HFFc6 (cell line): ENCODE measurements around the gene NFATC2IP. TPM values are rescaled to one million over a fixed set of nuclear protein-coding genes. Genes with fewer than 3 reads are reported as not detected.
"Not testable (repeated sequence)": the region's sequence is repeated elsewhere in the genome, so short reads cannot be mapped to it uniquely, and the experiment has no call there.

Source experiments
- DNase-seq: peaks from one replicate; pipeline ENCODE4 v3.0.0-alpha.2; 2018
- H3K27ac Mint-ChIP-seq: 2 replicates; pipeline ENCODE4 v1.8.0; 2020; ENCODE audit warnings: mild to moderate bottlenecking, mixed read lengths
- H3K27me3 Mint-ChIP-seq: 2 replicates; pipeline ENCODE4 v1.8.0; 2021; ENCODE audit warnings: mild to moderate bottlenecking, moderate library complexity, mixed read lengths; ENCODE audit not compliant: insufficient read depth
- H3K36me3 Mint-ChIP-seq: 2 replicates; pipeline ENCODE4 v1.8.0; 2021; ENCODE audit warnings: low read depth, mixed read lengths
- H3K4me1 Mint-ChIP-seq: 2 replicates; pipeline ENCODE4 v1.8.0; 2020; ENCODE audit warnings: low read depth, mixed read lengths
- H3K4me3 Mint-ChIP-seq: 2 replicates; pipeline ENCODE4 v1.8.0; 2020; ENCODE audit warnings: mild to moderate bottlenecking, moderate library complexity, mixed read lengths
- H3K9me3 Mint-ChIP-seq: 2 replicates; pipeline ENCODE4 v1.8.0; 2020; ENCODE audit warnings: mild to moderate bottlenecking, mixed read lengths
- total RNA-seq, 6 experiments: library from RNA; stranded (reverse); fragmentation: NEBNext Ultra II Directional; extraction: Animal tissue kit (Norgen Biotek cat#: 25700); gene quantifications; 2 replicates in 1 of 6; 3 replicates in 5 of 6; pipeline ENCODE4 v1.2.3, GENCODE V29; 2021
- TF ChIP-seq, protein P1 (sequence below): fragments of 200-600 bp; sonication (generic); IDR thresholded peaks from 2 replicates; pipeline ENCODE4 v1.5.0; 2021; ENCODE audit warnings: antibody characterized with exemption, mild to moderate bottlenecking

The NFATC2IP gene
- total RNA-seq, 6 experiments from 2014 or later = 18.1 to 21.9 (median 19.9) TPM

DNA sequence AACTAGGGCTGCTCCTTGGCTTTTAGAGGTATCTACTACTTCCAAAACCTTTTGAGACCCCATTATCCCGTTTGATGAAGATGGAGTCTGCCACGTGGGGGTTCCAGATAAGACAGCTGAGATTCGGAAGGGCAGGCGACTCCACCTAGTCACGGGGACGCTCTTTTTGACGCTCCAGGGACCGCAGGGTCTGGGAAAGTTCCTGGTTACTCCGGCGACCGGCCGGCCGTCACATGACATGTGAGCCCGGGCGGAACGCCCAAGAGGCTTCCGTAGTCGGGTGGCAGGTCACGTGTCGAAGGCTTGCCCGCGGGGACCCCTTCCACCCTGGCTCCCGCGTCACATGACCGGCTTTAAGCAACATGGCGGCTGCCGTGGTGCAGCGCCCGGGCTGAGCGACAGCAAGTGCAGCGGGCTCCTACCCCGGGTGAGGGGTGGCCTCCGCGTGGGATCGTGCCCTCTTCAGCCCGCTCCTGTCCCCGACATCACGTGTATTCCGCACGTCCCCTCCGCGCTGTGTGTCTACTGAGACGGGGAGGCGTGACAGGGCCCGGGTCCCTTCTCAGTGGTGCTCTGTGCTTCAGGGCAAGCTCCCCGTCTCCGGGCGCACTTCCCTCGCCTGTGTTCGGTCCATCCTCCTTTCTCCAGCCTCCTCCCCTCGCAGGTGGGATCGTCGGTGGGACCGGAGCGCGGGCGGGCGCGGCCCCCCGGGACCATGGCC is 23.9 kb downstream of the NFATC2IP start, which contains the start of gene SPNS1:
Gene SPNS1 (plus strand): TSS at position 342 of the 721 bp plus-strand sequence. CDS start 374 bp downstream, at position 716.
- H3K9me3 Mint-ChIP-seq = no peaks in the 10 kb centered on the region
- H3K4me1 Mint-ChIP-seq = peaks cover 26% of the 10 kb centered on the region
- DNase-seq = peak; percentile 97
- TF ChIP-seq, protein P1, sequence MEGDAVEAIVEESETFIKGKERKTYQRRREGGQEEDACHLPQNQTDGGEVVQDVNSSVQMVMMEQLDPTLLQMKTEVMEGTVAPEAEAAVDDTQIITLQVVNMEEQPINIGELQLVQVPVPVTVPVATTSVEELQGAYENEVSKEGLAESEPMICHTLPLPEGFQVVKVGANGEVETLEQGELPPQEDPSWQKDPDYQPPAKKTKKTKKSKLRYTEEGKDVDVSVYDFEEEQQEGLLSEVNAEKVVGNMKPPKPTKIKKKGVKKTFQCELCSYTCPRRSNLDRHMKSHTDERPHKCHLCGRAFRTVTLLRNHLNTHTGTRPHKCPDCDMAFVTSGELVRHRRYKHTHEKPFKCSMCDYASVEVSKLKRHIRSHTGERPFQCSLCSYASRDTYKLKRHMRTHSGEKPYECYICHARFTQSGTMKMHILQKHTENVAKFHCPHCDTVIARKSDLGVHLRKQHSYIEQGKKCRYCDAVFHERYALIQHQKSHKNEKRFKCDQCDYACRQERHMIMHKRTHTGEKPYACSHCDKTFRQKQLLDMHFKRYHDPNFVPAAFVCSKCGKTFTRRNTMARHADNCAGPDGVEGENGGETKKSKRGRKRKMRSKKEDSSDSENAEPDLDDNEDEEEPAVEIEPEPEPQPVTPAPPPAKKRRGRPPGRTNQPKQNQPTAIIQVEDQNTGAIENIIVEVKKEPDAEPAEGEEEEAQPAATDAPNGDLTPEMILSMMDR = no peak
- H3K4me3 Mint-ChIP-seq = peak within 1 kb of the TSS; percentile 99
- H3K27me3 Mint-ChIP-seq = no peaks in the 10 kb centered on the region; the same call in 1 of the 2 replicates
- peak within 1 kb of the TSS; percentile 100 for H3K27ac Mint-ChIP-seq
- peaks cover 8% of the 10 kb centered on the region; the same call in 1 of the 2 replicates for H3K36me3 Mint-ChIP-seq

DNA sequence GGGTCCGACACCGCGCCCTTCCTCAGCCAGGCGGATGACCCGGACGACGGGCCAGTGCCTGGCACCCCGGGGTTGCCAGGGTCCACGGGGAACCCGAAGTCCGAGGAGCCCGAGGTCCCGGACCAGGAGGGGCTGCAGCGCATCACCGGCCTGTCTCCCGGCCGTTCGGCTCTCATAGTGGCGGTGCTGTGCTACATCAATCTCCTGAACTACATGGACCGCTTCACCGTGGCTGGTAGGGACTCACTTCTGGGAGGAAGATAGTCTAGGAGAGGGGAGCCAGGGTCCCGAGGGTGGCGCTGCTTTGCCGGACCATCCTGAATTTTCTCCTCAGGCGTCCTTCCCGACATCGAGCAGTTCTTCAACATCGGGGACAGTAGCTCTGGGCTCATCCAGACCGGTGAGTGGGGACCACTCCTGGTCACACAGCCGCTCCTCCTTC is 24.4 kb downstream of the NFATC2IP start:
- H3K36me3 Mint-ChIP-seq = peaks cover 8% of the 10 kb centered on the region; the same call in 1 of the 2 replicates
- no peaks in the 10 kb centered on the region for H3K9me3 Mint-ChIP-seq
- peak overlapping the region; percentile 100 for H3K27ac Mint-ChIP-seq
- H3K4me1 Mint-ChIP-seq = peaks cover 26% of the 10 kb centered on the region
- no peaks in the 10 kb centered on the region; the same call in 1 of the 2 replicates for H3K27me3 Mint-ChIP-seq
- TF ChIP-seq, protein P1 = no peak; the same call in 1 of the 2 replicates
- H3K4me3 Mint-ChIP-seq = peak overlapping the region; percentile 99
- no peak for DNase-seq

DNA sequence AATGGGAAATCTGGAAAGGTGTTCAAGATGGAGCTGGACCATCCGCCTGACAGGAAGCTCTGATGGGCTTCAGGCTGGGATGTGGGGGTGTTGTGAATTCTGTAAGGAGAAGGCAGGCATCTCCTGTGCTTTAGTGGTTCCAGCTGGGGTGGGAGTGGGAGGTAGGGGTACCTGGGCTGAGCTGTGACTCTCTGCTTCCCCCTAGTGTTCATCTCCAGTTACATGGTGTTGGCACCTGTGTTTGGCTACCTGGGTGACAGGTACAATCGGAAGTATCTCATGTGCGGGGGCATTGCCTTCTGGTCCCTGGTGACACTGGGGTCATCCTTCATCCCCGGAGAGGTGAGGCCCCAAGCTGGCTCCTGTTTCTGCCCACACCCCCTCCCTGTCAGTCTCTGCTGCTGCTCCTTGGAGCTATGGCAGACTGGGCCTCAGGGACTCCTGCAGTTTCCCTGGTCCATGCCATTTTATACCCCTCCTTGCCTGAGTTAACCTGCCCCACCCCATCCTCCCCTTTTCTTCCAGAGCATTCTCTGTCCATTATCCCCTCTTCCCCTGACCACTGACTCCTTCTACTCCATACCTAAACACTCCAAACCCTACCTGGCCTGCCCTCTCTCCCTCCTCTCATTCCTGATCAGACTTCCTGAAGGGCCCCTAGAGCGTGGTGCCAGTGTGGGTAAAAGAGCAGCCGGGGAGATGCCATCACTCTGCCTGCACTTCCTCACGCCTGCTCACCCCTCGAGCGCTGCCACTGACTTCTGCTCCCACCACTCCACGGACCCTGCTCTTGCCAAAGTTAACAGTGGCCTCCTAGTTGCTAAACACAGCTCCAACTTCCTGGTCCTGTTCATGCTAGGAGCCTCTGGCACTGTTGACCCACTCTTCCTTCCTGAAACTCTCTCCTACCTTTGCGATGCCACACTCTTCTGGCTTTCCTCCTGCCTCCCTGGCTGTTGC is 27.2 kb downstream of the NFATC2IP start:
- Mint-ChIP-seq H3K27ac (no peak overlapping the region), H3K4me3 (no peak overlapping the region), H3K27me3 (no peaks in the 10 kb centered on the region; the same call in 1 of the 2 replicates), H3K4me1 (peaks cover 26% of the 10 kb centered on the region), H3K36me3 (peaks cover 21% of the 10 kb centered on the region), H3K9me3 (no peaks in the 10 kb centered on the region)
- TF ChIP-seq, protein P1 = peak; percentile 65
- no peak for DNase-seq

DNA sequence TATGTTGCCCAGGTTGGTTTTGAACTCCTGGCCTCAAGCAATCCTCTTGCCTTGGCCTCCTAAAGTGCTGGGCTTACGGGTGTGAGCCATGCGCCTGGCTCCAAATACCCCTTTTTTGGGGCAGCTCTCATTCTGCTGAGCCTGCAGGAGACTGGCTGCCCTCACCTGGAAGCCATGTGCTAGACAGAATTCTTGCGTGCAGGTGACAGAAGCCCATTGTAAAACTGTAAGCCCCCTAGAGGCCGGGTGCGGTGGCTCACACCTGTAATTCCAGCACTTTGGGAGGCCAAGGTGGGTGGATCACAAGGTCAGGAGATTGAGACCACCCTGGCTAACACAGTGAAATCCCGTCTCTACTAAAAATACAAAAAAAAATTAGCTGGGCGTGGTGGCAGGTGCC is 29.6 kb downstream of the NFATC2IP start:
- H3K4me3 Mint-ChIP-seq, H3K27ac Mint-ChIP-seq, DNase-seq, H3K9me3 Mint-ChIP-seq, H3K27me3 Mint-ChIP-seq: not testable (repeated sequence)
- TF ChIP-seq, protein P1 = peak; percentile 46; the same call in 1 of the 2 replicates
- Mint-ChIP-seq H3K36me3 (peaks cover 20% of the 10 kb centered on the region), H3K4me1 (peaks cover 14% of the 10 kb centered on the region)

DNA sequence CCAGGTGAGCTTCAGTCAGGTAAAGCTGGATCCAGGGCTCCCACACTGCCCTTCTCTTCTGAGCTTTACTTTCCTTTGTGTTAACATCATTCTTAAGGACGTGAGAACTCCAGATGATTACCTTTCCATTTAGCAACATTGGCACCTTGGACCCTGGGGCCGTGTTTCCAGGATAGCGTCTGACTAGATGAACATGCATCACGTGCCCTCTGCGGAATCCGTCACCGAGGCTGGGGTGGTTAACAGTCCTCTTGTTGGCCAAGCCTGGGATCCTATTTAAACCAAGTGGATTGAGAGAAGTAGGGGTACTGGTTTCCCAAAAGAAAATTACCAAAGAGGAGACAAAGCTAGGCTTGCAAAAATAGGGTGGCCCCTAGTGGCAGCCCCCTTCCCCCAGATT is 30.2 kb downstream of the NFATC2IP start:
- H3K4me1 Mint-ChIP-seq = peaks cover 8% of the 10 kb centered on the region
- no peak for DNase-seq
- no peak overlapping the region for H3K4me3 Mint-ChIP-seq
- H3K9me3 Mint-ChIP-seq = no peaks in the 10 kb centered on the region
- H3K27ac Mint-ChIP-seq = no peak overlapping the region
- no peaks in the 10 kb centered on the region; the same call in 1 of the 2 replicates for H3K27me3 Mint-ChIP-seq
- TF ChIP-seq, protein P1 = no peak
- peaks cover 14% of the 10 kb centered on the region for H3K36me3 Mint-ChIP-seq
